Mesenteric fat pad (tissue), 1 donor: ENCODE data around the gene ZRANB1. TPM values are rescaled to one million over a fixed set of nuclear protein-coding genes. Genes with fewer than 3 reads are reported as not detected.

ENCODE experiments used
- DNase-seq: peaks from one replicate; pipeline ENCODE4 v3.0.0-alpha.2; 2020; ENCODE audit warnings: low spot score
- total RNA-seq: library from RNA; stranded (reverse); fragmentation: NEBNext Ultra II Directional; extraction: Animal tissue kit (Norgen Biotek cat#: 25700); gene quantifications from one replicate; pipeline ENCODE4 v1.2.1, GENCODE V29; 2021
- donor health status: DM: yes; HTN: yes; CAD: no.

The ZRANB1 gene
- total RNA-seq, 1 donor from 2014 or later, result 28.0 TPM

- DNase-seq, result no peak
Measured at GRCh38 chr10:124993736-124994451, 52.0 kb downstream of the ZRANB1 start.

GRCh38 chr10:124994573-124995473 lies 52.9 kb downstream of the ZRANB1 start:
- DNase-seq, result peak; percentile 81

GRCh38 chr10:124995605-124996004 lies 53.7 kb downstream of the ZRANB1 start:
- no peak for DNase-seq

- peak; percentile 85 for DNase-seq
Measured at GRCh38 chr10:124996127-124996853, 54.4 kb downstream of the ZRANB1 start.

GRCh38 chr10:124996854-124997215 lies 54.9 kb downstream of the ZRANB1 start:
- DNase-seq, result no peak

- no peak for DNase-seq
Measured at GRCh38 chr10:124997306-124997705, 55.4 kb downstream of the ZRANB1 start.

- peak; percentile 88 for DNase-seq
Measured at GRCh38 chr10:124997771-124998623, 56.1 kb downstream of the ZRANB1 start.

GRCh38 chr10:124998624-124999291 lies 56.8 kb downstream of the ZRANB1 start:
- peak; percentile 65 for DNase-seq

- peak; percentile 88 for DNase-seq
Measured at GRCh38 chr10:124999433-125000365, 57.8 kb downstream of the ZRANB1 start.

- DNase-seq, result peak; percentile 88
Measured at GRCh38 chr10:125000366-125001312, 58.7 kb downstream of the ZRANB1 start.

GRCh38 chr10:125001313-125002046 lies 59.6 kb downstream of the ZRANB1 start:
- DNase-seq, result peak; percentile 86

GRCh38 chr10:125002047-125002422 lies 60.1 kb downstream of the ZRANB1 start:
- peak; percentile 80 for DNase-seq

GRCh38 chr10:125002423-125003145 lies 60.7 kb downstream of the ZRANB1 start:
- DNase-seq, result peak; percentile 86

- DNase-seq, result peak; percentile 76
Measured at GRCh38 chr10:125003146-125003900, 61.4 kb downstream of the ZRANB1 start.

GRCh38 chr10:125003901-125004467 lies 62.1 kb downstream of the ZRANB1 start:
- DNase-seq, result no peak
